ENCODE results near the gene SH3BP5L. TPM values are rescaled to one million over a fixed set of nuclear protein-coding genes. Genes with fewer than 3 reads are reported as not detected.

SH3BP5L gene
- total and polyA plus RNA-seq, 10 of the 15 experiments (the other 5 are each of a cell fraction or from before 2014, with no cell fraction given): 1.1 to 22.8 (median 10.9) TPM

GRCh38 chr1:248817065-248817464 lies 8.7 kb downstream of the SH3BP5L start:
- in situ Hi-C loops (cut with MboI): no loop called here
- Histone ChIP-seq H3K36me3 (ENCODE audit: control insufficient read depth in 2 of 2, insufficient read depth in 2 of 2, low read length in 1 of 2) (peaks cover 23 to 26% of the 10 kb centered on the region in 2 experiments), H3K9ac (ENCODE audit: control insufficient read depth, insufficient read depth, low read length) (no peak overlapping the region), H3K4me1 (ENCODE audit: control insufficient read depth, insufficient read depth, low read length) (peaks cover 11% of the 10 kb centered on the region), H3K9me3 (replicated peaks; ENCODE audit: control insufficient read depth, insufficient read depth, low read length) (no peaks in the 10 kb centered on the region), H3K79me2 (ENCODE audit: control insufficient read depth, insufficient read depth, low read length) (peaks cover 15% of the 10 kb centered on the region), H4K20me1 (ENCODE audit: control insufficient read depth, insufficient read depth) (no peaks in the 10 kb centered on the region; the same call in 1 of the 2 replicates), H3K4me3 (no peak overlapping the region), H3K27ac (ENCODE audit: control insufficient read depth, insufficient read depth) (no peak overlapping the region), H3K4me2 (ENCODE audit: control insufficient read depth, insufficient read depth) (no peak overlapping the region), H2AFZ (ENCODE audit: control insufficient read depth, low read depth, low read length) (no peak overlapping the region), H3K27me3 (replicated peaks in 1 of 2; ENCODE audit: control insufficient read depth in 2 of 2, insufficient read depth in 2 of 2, low read length in 1 of 2) (no peaks in the 10 kb centered on the region)
- ATAC-seq (no peak), FAIRE-seq (no peak), DNase-seq (ENCODE audit: low read depth, low spot score) (no peak)
- ChIA-PET POLR2A (no interaction called here), CTCF (no interaction called here), SMC1A (ENCODE audit: uncharacterized antibody, unreplicated experiment) (no interaction called here), RAD21 (ENCODE audit: unreplicated experiment) (no interaction called here)
- no TSS peak for BruUV-seq (replicated peaks)
- intact Hi-C loops (cut with micrococcal nuclease; ENCODE audit: unreplicated experiment): no loop called here
- 77% methylated on average over 6 of the region's 6 CpGs for WGBS (ENCODE audit: insufficient coverage, insufficient replicate concordance, low lambda C conversion rate, missing lambda C conversion rate)
- TF ChIP-seq SUPT20H (IDR thresholded peaks at IDR 0.05; ENCODE audit: borderline replicate concordance, control insufficient read depth, low read depth, low read length) (no peak), REST (IDR thresholded peaks at IDR 0.05; ENCODE audit: low read depth, low read length) (no peak), CHD2 (IDR thresholded peaks at IDR 0.05; ENCODE audit: borderline replicate concordance, low read depth, low read length) (no peak), ZNF384 (IDR thresholded peaks at IDR 0.05; ENCODE audit: borderline replicate concordance, low read depth, low read length) (no peak), SPI1 (IDR thresholded peaks at IDR 0.05; ENCODE audit: borderline replicate concordance, insufficient read depth, low read depth, low read length) (peak; percentile 47; the same call in 1 of the 2 replicates), NR2C2 (IDR thresholded peaks at IDR 0.05; ENCODE audit: borderline replicate concordance, control insufficient read depth, insufficient read length, low read depth) (no peak)
